A549 (cell line): ENCODE measurements around the gene TPRG1L.

Experiments
- CTCF ChIP-seq: fragments of >200 bp; sonication (Bioruptor Twin); formaldehyde crosslinking; IDR thresholded peaks from 3 replicates; pipeline ENCODE4 v1.5.1; 2016
- EP300 ChIP-seq, 2 experiments: fragments of >200 bp; sonication (Bioruptor Twin); formaldehyde crosslinking; IDR thresholded peaks; 2 replicates in 1 of 2; 3 replicates in 1 of 2; pipeline ENCODE4 v1.6.1; 2016 to 2017
- HDAC2 ChIP-seq: fragments of 200-600 bp; sonication (generic); IDR thresholded peaks from 2 replicates; pipeline ENCODE4 v1.6.1; 2016
- HOXA7 ChIP-seq: fragments of 250-450 bp; sonication (Bioruptor Pico); IDR thresholded peaks from 2 replicates; pipeline ENCODE4 v1.5.0; 2020; ENCODE audit warnings: mild to moderate bottlenecking, moderate library complexity
- MAFK ChIP-seq: fragments of 450-650 bp; IDR thresholded peaks from 2 replicates; pipeline ENCODE4 v1.6.1; 2014; ENCODE audit not compliant: partially characterized antibody
- POLR2A ChIP-seq: IDR thresholded peaks from 2 replicates; pipeline ENCODE4 v1.6.1; 2012; ENCODE audit warnings: mild to moderate bottlenecking, low read length

- TF ChIP-seq CTCF (no peak), POLR2A (no peak), EP300 (IDR thresholded peaks at IDR 0.05) (no peak), HOXA7 (CRISPR knock-in tag) (no peak), MAFK (no peak), HDAC2 (no peak)
Measured at GRCh38 chr1:3654549-3655281, 29.9 kb downstream of the TPRG1L start.
